Caco-2 (cell line): ENCODE results near the gene RIN3. TPM values are rescaled to one million over a fixed set of nuclear protein-coding genes. Genes with fewer than 3 reads are reported as not detected.
"Not testable (repeated sequence)": the region's sequence is repeated elsewhere in the genome, so short reads cannot be mapped to it uniquely, and the experiment has no call there.

Experiments used
- BruUV-seq: library from RNA; stranded (reverse); fragments of 400-500 nt; replicated peaks from 2 replicates; lab custom pipeline; 2021; lab: Mats Ljungman, UMichigan
- CTCF ChIA-PET: fragments of 300-600 bp; sonication (Branson Sonifier 250); formaldehyde crosslinking; loops from one replicate; lab custom pipeline; 2022; ENCODE audit warnings: antibody characterized with exemption; lab: Charles Lee
- POLR2A ChIA-PET: fragments of 300-600 bp; sonication (Branson Sonifier 250); formaldehyde crosslinking; loops from one replicate; lab custom pipeline; 2022; ENCODE audit warnings: antibody characterized with exemption; lab: Charles Lee
- DNase-seq, 2 experiments: peaks; one replicate each; pipeline versions ENCODE4 v3.0.0 to v3.0.0-alpha.2; 2020 to 2022
- H3K27me3 ChIP-seq: replicated peaks from 2 replicates; pipeline ENCODE4 v1.6.0; 2011; ENCODE audit warnings: low read length; ENCODE audit not compliant: control insufficient read depth, insufficient read depth
- H3K36me3 ChIP-seq: 2 replicates; pipeline ENCODE4 v1.5.1; 2011; ENCODE audit warnings: low read length; ENCODE audit not compliant: control insufficient read depth, insufficient read depth
- H3K4me1 ChIP-seq: fragments of 250-450 bp; sonication (Bioruptor Pico); 2 replicates; pipeline ENCODE4 v1.5.1; 2020; ENCODE audit warnings: mild to moderate bottlenecking
- H3K4me3 ChIP-seq: 2 replicates; pipeline ENCODE4 v1.5.1; 2011; ENCODE audit warnings: low read depth, mild to moderate bottlenecking, control low read depth, low read length
- H3K9me3 ChIP-seq: fragments of 250-450 bp; sonication (Bioruptor Pico); 2 replicates; pipeline ENCODE4 v1.5.1; 2020; ENCODE audit warnings: mild to moderate bottlenecking, moderate library complexity
- H3K27ac Mint-ChIP-seq: one replicate; pipeline ENCODE4 v1.8.0; 2022; ENCODE audit warnings: mixed read lengths; ENCODE audit not compliant: unreplicated experiment
- H3K27me3 Mint-ChIP-seq: one replicate; pipeline ENCODE4 v1.8.0; 2022; ENCODE audit warnings: mixed read lengths; ENCODE audit not compliant: insufficient read depth, unreplicated experiment
- H3K36me3 Mint-ChIP-seq: one replicate; pipeline ENCODE4 v1.8.0; 2022; ENCODE audit warnings: mild to moderate bottlenecking, mixed read lengths; ENCODE audit not compliant: insufficient read depth, unreplicated experiment
- H3K4me1 Mint-ChIP-seq: one replicate; pipeline ENCODE4 v1.8.0; 2022; ENCODE audit warnings: low read depth, mixed read lengths; ENCODE audit not compliant: unreplicated experiment
- H3K4me3 Mint-ChIP-seq: one replicate; pipeline ENCODE4 v1.8.0; 2022; ENCODE audit warnings: mild to moderate bottlenecking, moderate library complexity, mixed read lengths; ENCODE audit not compliant: unreplicated experiment
- H3K9me3 Mint-ChIP-seq: one replicate; pipeline ENCODE4 v1.8.0; 2022; ENCODE audit warnings: mixed read lengths; ENCODE audit not compliant: unreplicated experiment
- CTCF ChIP-seq, 2 experiments: fragments of 200-600 bp in 1 of 2; IDR thresholded peaks; 1 replicate in 1 of 2; 2 replicates in 1 of 2; pipeline versions ENCODE4 v1.5.1 to v1.8.0; 2011 to 2022; ENCODE audit warnings: antibody characterized with exemption in 1 of 2, control low read depth in 1 of 2, inconsistent platforms in 1 of 2, low read depth in 1 of 2, low read length in 1 of 2, mild to moderate bottlenecking in 1 of 2, moderate library complexity in 1 of 2; ENCODE audit not compliant: insufficient read depth in 1 of 2, severe bottlenecking in 1 of 2, unreplicated experiment in 1 of 2
- intact Hi-C: fragments of 100-400 bp; cut with micrococcal nuclease; formaldehyde crosslinking; loops from one replicate; pipeline ENCODE4 v1.10.0; 2022; ENCODE audit not compliant: unreplicated experiment
- total RNA-seq: library from RNA; stranded (reverse); gene quantifications from 2 replicates; pipeline ENCODE4 v1.2.3, GENCODE V29; 2022

RIN3 gene
- total RNA-seq, 1 experiment from 2014 or later, result 20.7 TPM

GRCh38 chr14:92638904-92639303 lies 125.3 kb downstream of the RIN3 start:
- CTCF ChIA-PET, result no interaction called here
- H3K4me1 Mint-ChIP-seq, result no peaks in the 10 kb centered on the region

GRCh38 chr14:92639472-92640117 lies 126.0 kb downstream of the RIN3 start:
- peaks cover 17% of the 10 kb centered on the region for H3K36me3 Mint-ChIP-seq
- BruUV-seq, H3K36me3 ChIP-seq, POLR2A ChIA-PET, intact Hi-C loops, H3K27me3 ChIP-seq, DNase-seq, H3K27ac Mint-ChIP-seq, H3K9me3 ChIP-seq, H3K4me3 ChIP-seq, H3K4me1 Mint-ChIP-seq, H3K4me1 ChIP-seq, H3K27me3 Mint-ChIP-seq, CTCF ChIA-PET, H3K9me3 Mint-ChIP-seq, H3K4me3 Mint-ChIP-seq: not testable (repeated sequence)

More at GRCh38 chr14:92638904-92639303, 125.3 kb downstream of the RIN3 start:
- Histone ChIP-seq H3K36me3 (no peaks in the 10 kb centered on the region), H3K4me1 (no peaks in the 10 kb centered on the region), H3K9me3 (no peaks in the 10 kb centered on the region), H3K4me3 (no peak overlapping the region), H3K27me3 (no peaks in the 10 kb centered on the region)
- TF ChIP-seq CTCF (IDR thresholded peaks at IDR 0.05; ENCODE audit: insufficient read depth in 1 of 2, low read depth in 1 of 2, low read length in 1 of 2, severe bottlenecking in 1 of 2, unreplicated experiment in 1 of 2), result no peak
- no peak overlapping the region for H3K4me3 Mint-ChIP-seq
- H3K27ac Mint-ChIP-seq, result no peak overlapping the region
- peaks cover 17% of the 10 kb centered on the region for H3K36me3 Mint-ChIP-seq
- intact Hi-C loops, result no loop called here
- no peaks in the 10 kb centered on the region for H3K9me3 Mint-ChIP-seq
- no peak for DNase-seq
- BruUV-seq, result no TSS peak
- POLR2A ChIA-PET, result no interaction called here
- no peaks in the 10 kb centered on the region for H3K27me3 Mint-ChIP-seq

- Mint-ChIP-seq H3K27me3 (no peaks in the 10 kb centered on the region), H3K36me3 (peaks cover 11% of the 10 kb centered on the region), H3K4me1 (no peaks in the 10 kb centered on the region), H3K9me3 (no peaks in the 10 kb centered on the region), H3K4me3 (no peak overlapping the region), H3K27ac (no peak overlapping the region)
- Histone ChIP-seq H3K9me3 (no peaks in the 10 kb centered on the region), H3K4me1 (no peaks in the 10 kb centered on the region), H3K36me3 (no peaks in the 10 kb centered on the region; the same call in 1 of the 2 replicates), H3K4me3 (no peak overlapping the region), H3K27me3 (no peaks in the 10 kb centered on the region)
- no peak for DNase-seq
- ChIA-PET POLR2A (no interaction called here), CTCF (no interaction called here)
- intact Hi-C loops, result no loop called here
- BruUV-seq, result no TSS peak
- no peak for TF ChIP-seq CTCF (IDR thresholded peaks at IDR 0.05; ENCODE audit: insufficient read depth in 1 of 2, low read depth in 1 of 2, low read length in 1 of 2, severe bottlenecking in 1 of 2, unreplicated experiment in 1 of 2)
These were observed 127.7 kb downstream of the RIN3 start for GRCh38 chr14:92641306-92641705.
